Measurements from ENCODE around the gene ZSCAN10. TPM values are rescaled to one million over a fixed set of nuclear protein-coding genes. Genes with fewer than 3 reads are reported as not detected.

Gene ZSCAN10
- total RNA-seq, 1 donor from 2014 or later: 0.34 TPM

GRCh38 chr16:3097266-3097665 is 1.8 kb downstream of the ZSCAN10 start:
- Mint-ChIP-seq H3K27me3 (peaks cover 45% of the 10 kb centered on the region), H3K9me3 (ENCODE audit: low read depth) (no peaks in the 10 kb centered on the region), H3K27ac (no peak overlapping the region), H3K36me3 (ENCODE audit: insufficient read depth) (no peaks in the 10 kb centered on the region), H3K4me1 (ENCODE audit: low read depth) (peaks cover 1% of the 10 kb centered on the region), H3K4me3 (ENCODE audit: low read depth) (no peak overlapping the region)
- TF ChIP-seq, protein P1, sequence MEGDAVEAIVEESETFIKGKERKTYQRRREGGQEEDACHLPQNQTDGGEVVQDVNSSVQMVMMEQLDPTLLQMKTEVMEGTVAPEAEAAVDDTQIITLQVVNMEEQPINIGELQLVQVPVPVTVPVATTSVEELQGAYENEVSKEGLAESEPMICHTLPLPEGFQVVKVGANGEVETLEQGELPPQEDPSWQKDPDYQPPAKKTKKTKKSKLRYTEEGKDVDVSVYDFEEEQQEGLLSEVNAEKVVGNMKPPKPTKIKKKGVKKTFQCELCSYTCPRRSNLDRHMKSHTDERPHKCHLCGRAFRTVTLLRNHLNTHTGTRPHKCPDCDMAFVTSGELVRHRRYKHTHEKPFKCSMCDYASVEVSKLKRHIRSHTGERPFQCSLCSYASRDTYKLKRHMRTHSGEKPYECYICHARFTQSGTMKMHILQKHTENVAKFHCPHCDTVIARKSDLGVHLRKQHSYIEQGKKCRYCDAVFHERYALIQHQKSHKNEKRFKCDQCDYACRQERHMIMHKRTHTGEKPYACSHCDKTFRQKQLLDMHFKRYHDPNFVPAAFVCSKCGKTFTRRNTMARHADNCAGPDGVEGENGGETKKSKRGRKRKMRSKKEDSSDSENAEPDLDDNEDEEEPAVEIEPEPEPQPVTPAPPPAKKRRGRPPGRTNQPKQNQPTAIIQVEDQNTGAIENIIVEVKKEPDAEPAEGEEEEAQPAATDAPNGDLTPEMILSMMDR (IDR thresholded peaks at IDR 0.05; ENCODE audit: unreplicated experiment): no peak
- no peak for DNase-seq (ENCODE audit: low spot score, unreplicated experiment)

DNA sequence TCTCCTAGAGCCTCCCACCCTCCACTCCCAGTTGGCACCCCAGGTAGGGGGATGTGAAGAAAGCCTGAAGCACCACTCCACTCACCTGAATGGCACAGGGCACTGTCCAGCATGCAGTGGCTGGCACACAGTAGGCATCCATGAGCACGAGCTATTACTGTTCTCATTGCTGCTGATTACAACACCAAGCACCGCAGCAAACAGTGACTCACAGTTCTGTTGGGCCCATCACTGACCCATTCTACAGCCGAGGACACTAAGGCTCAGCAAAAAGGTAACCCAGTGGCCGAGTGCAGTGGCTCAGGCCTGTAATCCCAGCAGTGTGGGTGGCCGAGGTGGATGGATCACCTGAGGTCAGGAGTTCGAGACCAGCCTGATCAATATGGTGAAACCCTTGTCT is 2.7 kb downstream of the ZSCAN10 start:
- Mint-ChIP-seq H3K4me3 (ENCODE audit: low read depth) (no peak overlapping the region), H3K9me3 (ENCODE audit: low read depth) (no peaks in the 10 kb centered on the region), H3K36me3 (ENCODE audit: insufficient read depth) (no peaks in the 10 kb centered on the region), H3K27me3 (peaks cover 39% of the 10 kb centered on the region), H3K4me1 (ENCODE audit: low read depth) (peaks cover 1% of the 10 kb centered on the region), H3K27ac (no peak overlapping the region)
- DNase-seq (ENCODE audit: low spot score, unreplicated experiment): no peak
- TF ChIP-seq, protein P1 (IDR thresholded peaks at IDR 0.05; ENCODE audit: unreplicated experiment): no peak

GRCh38 chr16:3095869-3096268 is 3.2 kb downstream of the ZSCAN10 start:
- no peak for DNase-seq (ENCODE audit: low spot score, unreplicated experiment)
- TF ChIP-seq, protein P1 (IDR thresholded peaks at IDR 0.05; ENCODE audit: unreplicated experiment): peak; percentile 19
- Mint-ChIP-seq H3K4me3 (ENCODE audit: low read depth) (no peak overlapping the region), H3K4me1 (ENCODE audit: low read depth) (peaks cover 1% of the 10 kb centered on the region), H3K9me3 (ENCODE audit: low read depth) (no peaks in the 10 kb centered on the region), H3K27me3 (peaks cover 34% of the 10 kb centered on the region), H3K36me3 (ENCODE audit: insufficient read depth) (no peaks in the 10 kb centered on the region), H3K27ac (no peak overlapping the region)

GRCh38 chr16:3094289-3095027 is 4.6 kb downstream of the ZSCAN10 start:
- no peaks in the 10 kb centered on the region for H3K36me3 Mint-ChIP-seq (ENCODE audit: insufficient read depth)

DNA sequence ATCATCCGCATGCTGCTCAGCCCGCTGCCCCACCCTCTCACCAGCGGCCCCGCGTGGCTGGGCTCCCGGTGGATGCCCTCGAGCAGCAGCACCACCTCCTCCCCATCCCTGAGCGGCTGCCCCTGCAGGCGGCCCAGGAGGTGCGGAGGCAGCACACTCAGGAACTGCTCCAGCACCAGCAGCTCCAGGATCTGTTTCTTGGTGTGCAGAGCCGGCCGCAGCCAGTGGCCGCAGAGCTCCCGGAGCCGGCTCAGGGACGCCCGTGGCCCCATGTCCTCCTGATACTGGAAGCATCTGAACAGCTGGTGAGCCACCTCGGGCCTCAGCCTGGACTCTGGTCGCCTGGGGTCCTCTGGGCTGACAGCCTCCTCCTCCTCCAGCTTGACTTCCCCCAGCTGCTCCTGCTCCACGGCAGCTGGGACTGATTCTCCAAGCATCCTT is 6.6 kb downstream of the ZSCAN10 start:
- no peak for DNase-seq (ENCODE audit: low spot score, unreplicated experiment)
- H3K4me3 Mint-ChIP-seq (ENCODE audit: low read depth): no peak overlapping the region
- no peaks in the 10 kb centered on the region for H3K9me3 Mint-ChIP-seq (ENCODE audit: low read depth)
- no peaks in the 10 kb centered on the region for H3K36me3 Mint-ChIP-seq (ENCODE audit: insufficient read depth)
- peaks cover 7% of the 10 kb centered on the region for H3K27me3 Mint-ChIP-seq
- TF ChIP-seq, protein P1 (IDR thresholded peaks at IDR 0.05; ENCODE audit: unreplicated experiment): no peak
- no peak overlapping the region for H3K27ac Mint-ChIP-seq
- peaks cover 1% of the 10 kb centered on the region for H3K4me1 Mint-ChIP-seq (ENCODE audit: low read depth)

More at GRCh38 chr16:3094289-3095027, 4.6 kb downstream of the ZSCAN10 start:
- TF ChIP-seq, protein P1 (IDR thresholded peaks at IDR 0.05; ENCODE audit: unreplicated experiment): peak; percentile 44
- no peaks in the 10 kb centered on the region for H3K9me3 Mint-ChIP-seq (ENCODE audit: low read depth)
- DNase-seq (ENCODE audit: low spot score, unreplicated experiment): no peak
- no peak overlapping the region for H3K4me3 Mint-ChIP-seq (ENCODE audit: low read depth)
- no peak overlapping the region for H3K27ac Mint-ChIP-seq
- H3K4me1 Mint-ChIP-seq (ENCODE audit: low read depth): no peaks in the 10 kb centered on the region
- peaks cover 25% of the 10 kb centered on the region for H3K27me3 Mint-ChIP-seq
